Lung (tissue), 12 donors: Measurements from ENCODE around the gene DNASE1L3. TPM values are rescaled to one million over a fixed set of nuclear protein-coding genes. Genes with fewer than 3 reads are reported as not detected.

ENCODE experiments used
- ATAC-seq: fragments of 200-7000 bp; cut with Tn5 transposase; one replicate; pipeline ENCODE4 v1.9.1; 2020; ENCODE audit warnings: moderate number of reproducible peaks; ENCODE audit not compliant: insufficient read depth, low FRiP score
- DNase-seq, 3 donors: peaks; one replicate each; pipeline ENCODE4 v3.0.0-alpha.2; 2013 to 2017
- H3K27ac ChIP-seq, 2 donors: one replicate each; pipeline ENCODE4 v1.5.1; 2013; ENCODE audit warnings: mild to moderate bottlenecking in 2 of 2, moderate library complexity in 2 of 2, control low read depth in 1 of 2, inconsistent platforms in 1 of 2, low read depth in 1 of 2, low read length in 1 of 2
- H3K27me3 ChIP-seq, 3 donors: one replicate each; pipeline ENCODE4 v1.5.1; 2013; ENCODE audit warnings: low read length in 2 of 3; ENCODE audit not compliant: control insufficient read depth in 3 of 3, insufficient read depth in 3 of 3
- H3K36me3 ChIP-seq, 4 donors: one replicate each; pipeline ENCODE4 v1.5.1; 2013; ENCODE audit warnings: low read length in 4 of 4, mild to moderate bottlenecking in 1 of 4, moderate library complexity in 1 of 4; ENCODE audit not compliant: control insufficient read depth in 4 of 4, insufficient read depth in 4 of 4
- H3K4me1 ChIP-seq, 5 donors: one replicate each; pipeline ENCODE4 v1.5.1; 2013; ENCODE audit warnings: low read length in 5 of 5, mild to moderate bottlenecking in 2 of 5, moderate library complexity in 1 of 5; ENCODE audit not compliant: control insufficient read depth in 5 of 5, insufficient read depth in 5 of 5
- H3K4me3 ChIP-seq: one replicate; pipeline ENCODE4 v1.5.1; 2013; ENCODE audit warnings: mild to moderate bottlenecking, control low read depth, moderate library complexity
- H3K9ac ChIP-seq, 2 donors: one replicate each; pipeline ENCODE4 v1.5.1; 2013; ENCODE audit warnings: low read length in 2 of 2, control low read depth in 1 of 2; ENCODE audit not compliant: insufficient read depth in 1 of 2
- H3K9me3 ChIP-seq, 4 donors: one replicate each; pipeline ENCODE4 v1.5.1; 2013; ENCODE audit warnings: low read length in 3 of 4, mild to moderate bottlenecking in 1 of 4, moderate library complexity in 1 of 4; ENCODE audit not compliant: control insufficient read depth in 4 of 4, insufficient read depth in 3 of 4
- WGBS, 2 donors: extraction: QIAGEN DNeasy Blood & Tissue Kit; methylation state at CpG; one replicate each; pipeline ENCODE4 v1.1.7; 2013; 5-methylcytosine and 5-hydroxymethylcytosine counted together
- polyA plus RNA-seq, 2 donors: library from polyadenylated mRNA; stranded (reverse); fragments of 200-250 nt; gene quantifications; one replicate each; pipeline ENCODE4 v1.2.1, GENCODE V29; 2013
- total RNA-seq, 2 donors: library from RNA; depleted of rRNA in 1 of 2; stranded (reverse); fragments of >200 nt in 1 of 2; gene quantifications; one replicate each; pipeline ENCODE4 v1.2.1, GENCODE V29; 2014 to 2021
- TF ChIP-seq, protein P1 (sequence below): IDR thresholded peaks from 2 replicates; pipeline ENCODE4 v1.5.1; 2012; ENCODE audit warnings: mild to moderate bottlenecking; ENCODE audit errors: control extremely low read depth, extremely low read depth
- donor health status: control.
- donor health status: control.
- donor health status: Bipolar disorder and iron deficiency.
- donor health status: healthy.
- donor health status: DM: yes; HTN: yes; CAD: no.

DNASE1L3 gene
- total and polyA plus RNA-seq, 4 donors, result 1.2 to 10.7 (median 2.4) TPM

DNA sequence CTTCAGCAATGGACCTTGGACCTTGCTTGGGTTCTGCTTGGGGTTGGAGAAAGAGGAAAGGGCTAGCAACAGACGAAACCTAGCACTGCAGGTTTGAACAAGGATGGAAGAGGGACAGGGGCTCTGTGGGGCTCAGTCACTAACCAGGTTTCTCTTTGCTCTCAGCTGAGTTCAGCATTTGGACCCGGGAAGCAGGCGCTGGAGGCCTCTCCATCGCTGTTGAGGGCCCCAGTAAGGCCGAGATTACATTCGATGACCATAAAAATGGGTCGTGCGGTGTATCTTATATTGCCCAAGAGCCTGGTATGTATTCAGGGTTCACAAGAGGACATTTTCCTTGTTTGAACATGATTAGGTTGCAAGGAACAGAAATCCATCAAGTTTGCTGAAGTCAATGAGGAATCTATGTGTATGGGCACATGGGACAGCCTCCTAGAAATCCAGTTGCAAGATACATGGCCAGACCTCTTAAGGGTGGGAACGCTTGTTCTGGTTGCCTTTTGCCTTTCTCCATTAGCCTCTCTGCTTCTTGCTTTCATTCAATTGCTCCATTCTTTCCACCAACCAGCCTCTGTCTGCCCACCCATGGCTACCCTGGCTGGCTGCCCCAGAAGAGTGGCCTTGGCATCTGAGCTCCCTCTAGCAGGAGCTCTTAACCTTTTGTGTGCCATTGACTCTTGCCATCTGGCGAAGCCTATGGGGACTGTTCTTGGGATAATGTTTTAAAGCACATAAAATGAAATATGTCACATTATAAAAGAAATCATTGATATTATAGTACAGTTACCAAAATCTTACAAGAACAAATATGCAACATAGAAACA is 55.9 kb downstream of the DNASE1L3 start:
- H3K36me3 ChIP-seq, result peaks cover 3 to 56% (median 8%) of the 10 kb centered on the region in 4 donors
- TF ChIP-seq, protein P1, sequence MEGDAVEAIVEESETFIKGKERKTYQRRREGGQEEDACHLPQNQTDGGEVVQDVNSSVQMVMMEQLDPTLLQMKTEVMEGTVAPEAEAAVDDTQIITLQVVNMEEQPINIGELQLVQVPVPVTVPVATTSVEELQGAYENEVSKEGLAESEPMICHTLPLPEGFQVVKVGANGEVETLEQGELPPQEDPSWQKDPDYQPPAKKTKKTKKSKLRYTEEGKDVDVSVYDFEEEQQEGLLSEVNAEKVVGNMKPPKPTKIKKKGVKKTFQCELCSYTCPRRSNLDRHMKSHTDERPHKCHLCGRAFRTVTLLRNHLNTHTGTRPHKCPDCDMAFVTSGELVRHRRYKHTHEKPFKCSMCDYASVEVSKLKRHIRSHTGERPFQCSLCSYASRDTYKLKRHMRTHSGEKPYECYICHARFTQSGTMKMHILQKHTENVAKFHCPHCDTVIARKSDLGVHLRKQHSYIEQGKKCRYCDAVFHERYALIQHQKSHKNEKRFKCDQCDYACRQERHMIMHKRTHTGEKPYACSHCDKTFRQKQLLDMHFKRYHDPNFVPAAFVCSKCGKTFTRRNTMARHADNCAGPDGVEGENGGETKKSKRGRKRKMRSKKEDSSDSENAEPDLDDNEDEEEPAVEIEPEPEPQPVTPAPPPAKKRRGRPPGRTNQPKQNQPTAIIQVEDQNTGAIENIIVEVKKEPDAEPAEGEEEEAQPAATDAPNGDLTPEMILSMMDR, result no peak
- WGBS, 2 donors, result 92 to 93% methylated on average over 10 of the region's 10 CpGs
- ATAC-seq (no peak), DNase-seq (no peak)
- no peak overlapping the region for H3K4me3 ChIP-seq
- no peak overlapping the region for H3K9ac ChIP-seq
- no peaks in the 10 kb centered on the region for H3K27me3 ChIP-seq
- no peaks in the 10 kb centered on the region for H3K9me3 ChIP-seq
- no peak overlapping the region for H3K27ac ChIP-seq
- peaks cover 0 to 36% (median 7%) of the 10 kb centered on the region in 5 donors for H3K4me1 ChIP-seq

DNA sequence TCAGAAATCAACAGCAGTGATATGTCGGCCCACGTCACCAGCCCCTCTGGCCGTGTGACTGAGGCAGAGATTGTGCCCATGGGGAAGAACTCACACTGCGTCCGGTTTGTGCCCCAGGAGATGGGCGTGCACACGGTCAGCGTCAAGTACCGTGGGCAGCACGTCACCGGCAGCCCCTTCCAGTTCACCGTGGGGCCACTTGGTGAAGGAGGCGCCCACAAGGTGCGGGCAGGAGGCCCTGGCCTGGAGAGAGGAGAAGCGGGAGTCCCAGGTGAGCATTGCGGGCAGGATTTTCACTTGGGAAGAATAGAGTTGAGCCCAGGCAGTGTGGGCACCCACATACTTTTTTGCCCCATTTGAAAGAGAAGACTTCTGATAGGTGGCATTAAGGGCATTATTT is 57.4 kb downstream of the DNASE1L3 start:
- no peaks in the 10 kb centered on the region for H3K9me3 ChIP-seq
- H3K4me3 ChIP-seq, result no peak overlapping the region
- ATAC-seq, result no peak
- peaks cover 0 to 21% (median 7%) of the 10 kb centered on the region in 5 donors for H3K4me1 ChIP-seq
- DNase-seq, result no peak
- no peaks in the 10 kb centered on the region for H3K27me3 ChIP-seq
- peaks cover 9 to 61% (median 14%) of the 10 kb centered on the region in 4 donors for H3K36me3 ChIP-seq
- 95 to 97% methylated on average over 16 of the region's 16 CpGs for WGBS, 2 donors
- H3K9ac ChIP-seq, result no peak overlapping the region
- H3K27ac ChIP-seq, result no peak overlapping the region
- TF ChIP-seq, protein P1, result no peak

DNA sequence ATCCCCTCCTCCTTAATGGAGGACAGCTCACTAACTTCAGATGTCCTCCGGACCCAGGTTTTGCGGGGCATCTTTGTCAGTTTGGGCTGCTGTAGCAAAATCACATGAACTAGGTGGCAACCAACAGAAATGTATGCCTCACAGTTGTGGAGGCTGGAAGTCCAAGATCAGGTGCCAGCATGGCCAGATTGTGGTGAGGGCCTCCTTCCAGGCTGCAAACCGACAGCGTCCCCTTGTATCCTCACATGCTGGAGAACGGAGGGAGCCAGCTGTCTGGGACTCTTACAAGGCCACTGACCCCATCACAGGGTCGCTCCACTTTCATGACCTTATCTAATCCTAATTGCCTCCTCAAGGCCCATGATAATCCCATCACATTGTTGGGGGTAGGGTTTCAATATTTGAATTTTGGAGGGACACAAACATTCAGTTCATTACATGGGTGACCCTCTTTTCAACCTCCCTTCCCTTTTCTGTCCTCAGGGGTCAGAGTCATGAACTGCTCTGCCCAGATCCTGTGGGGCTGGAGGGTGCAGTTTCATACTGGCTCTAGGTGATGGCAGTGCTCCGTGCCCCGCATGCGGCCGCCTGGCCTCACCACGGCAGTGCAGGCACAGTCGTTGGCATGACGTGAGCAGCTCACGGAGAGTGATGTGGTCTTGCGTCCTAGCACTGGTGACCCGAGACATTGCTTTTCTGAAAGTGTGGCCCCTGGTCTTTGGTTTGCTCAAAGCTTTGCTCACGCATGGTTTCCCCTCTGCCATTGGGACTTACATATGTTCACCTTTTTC is 58.4 kb downstream of the DNASE1L3 start:
- H3K36me3 ChIP-seq, result peaks cover 11 to 61% (median 13%) of the 10 kb centered on the region in 4 donors
- ATAC-seq, result no peak
- peaks cover 0 to 12% (median 0%) of the 10 kb centered on the region in 5 donors for H3K4me1 ChIP-seq
- H3K27ac ChIP-seq, result no peak overlapping the region
- TF ChIP-seq, protein P1, result no peak
- H3K27me3 ChIP-seq, result no peaks in the 10 kb centered on the region
- no peak overlapping the region for H3K4me3 ChIP-seq
- no peak for DNase-seq
- 92 to 97% methylated on average over 17 of the region's 17 CpGs for WGBS, 2 donors
- H3K9me3 ChIP-seq, result no peaks in the 10 kb centered on the region
- H3K9ac ChIP-seq, result no peak overlapping the region
